CD4-positive, alpha-beta T cell (primary cell): ENCODE results near the gene RETREG1. TPM values are rescaled to one million over a fixed set of nuclear protein-coding genes. Genes with fewer than 3 reads are reported as not detected.

Experiments
- ATAC-seq: fragments of 200-7000 bp; cut with Tn5 transposase; one replicate; pipeline ENCODE4 v1.10.0; 2022; ENCODE audit warnings: mild to moderate bottlenecking; ENCODE audit not compliant: poor library complexity
- CTCF ChIA-PET: fragments of 350-600 bp; sonication (Branson Sonifier 250); formaldehyde crosslinking; loops from one replicate; lab custom pipeline; 2021; ENCODE audit warnings: antibody characterized with exemption, inconsistent platforms; lab: Charles Lee
- POLR2A ChIA-PET: fragments of 350-600 bp; sonication (Branson Sonifier 250); formaldehyde crosslinking; loops from one replicate; lab custom pipeline; 2021; ENCODE audit warnings: antibody characterized with exemption, inconsistent platforms; lab: Charles Lee
- DNase-seq, 14 experiments: peaks; one replicate each; pipeline ENCODE4 v3.0.0-alpha.2; 2013 to 2020; ENCODE audit warnings: mixed read lengths in 2 of 14
- H3K27ac ChIP-seq, 2 donors: one replicate each; pipeline versions ENCODE4 v1.5.1 to v1.7.0; 2013; ENCODE audit warnings: low read length in 2 of 2, low read depth in 1 of 2, mild to moderate bottlenecking in 1 of 2
- H3K27me3 ChIP-seq, 2 experiments: 1 replicate in 1 of 2; 2 replicates in 1 of 2; pipeline versions ENCODE4 v1.6.1 to v1.7.0; 2013; ENCODE audit warnings: low read length in 2 of 2, control low read depth in 1 of 2, mild to moderate bottlenecking in 1 of 2, moderate library complexity in 1 of 2; ENCODE audit not compliant: insufficient read depth in 2 of 2, control insufficient read depth in 1 of 2
- H3K36me3 ChIP-seq: one replicate; pipeline ENCODE4 v1.6.1; 2013; ENCODE audit warnings: low read length, control low read depth; ENCODE audit not compliant: insufficient read depth
- H3K4me1 ChIP-seq: one replicate; pipeline ENCODE4 v1.6.1; 2013; ENCODE audit warnings: low read length, control low read depth; ENCODE audit not compliant: insufficient read depth
- H3K4me3 ChIP-seq: one replicate; pipeline ENCODE4 v1.5.1; 2013; ENCODE audit warnings: mild to moderate bottlenecking, low read length, moderate library complexity
- H3K9me3 ChIP-seq, 2 experiments: 1 replicate in 1 of 2; 2 replicates in 1 of 2; pipeline versions ENCODE4 v1.6.1 to v1.7.0; 2013; ENCODE audit warnings: low read length in 2 of 2, mild to moderate bottlenecking in 2 of 2, control low read depth in 1 of 2, moderate library complexity in 1 of 2; ENCODE audit not compliant: control insufficient read depth in 1 of 2, insufficient read depth in 1 of 2
- H3K27ac Mint-ChIP-seq: one replicate; pipeline ENCODE4 v1.8.0; 2020; ENCODE audit warnings: mixed read lengths
- H3K27me3 Mint-ChIP-seq: one replicate; pipeline ENCODE4 v1.8.0; 2021; ENCODE audit warnings: mixed read lengths
- H3K36me3 Mint-ChIP-seq: one replicate; pipeline ENCODE4 v1.8.0; 2021; ENCODE audit warnings: low read depth, mixed read lengths
- H3K4me1 Mint-ChIP-seq: one replicate; pipeline ENCODE4 v1.8.0; 2021; ENCODE audit warnings: low read depth, mixed read lengths
- H3K4me3 Mint-ChIP-seq: one replicate; pipeline ENCODE4 v1.8.0; 2020; ENCODE audit warnings: mild to moderate bottlenecking, mixed read lengths
- H3K9me3 Mint-ChIP-seq: one replicate; pipeline ENCODE4 v1.8.0; 2020; ENCODE audit warnings: mixed read lengths
- intact Hi-C, 2 experiments: fragments of 100-400 bp; cut with DNase I in 1 of 2; cut with micrococcal nuclease in 1 of 2; formaldehyde crosslinking; loops; one replicate each; pipeline versions ENCODE4 v1.15.1 to v1.9.0; 2023 to 2025; cut with DNase I, micrococcal nuclease
- total RNA-seq, 174 experiments: library from RNA in 2 of 174; stranded (reverse) in 2 of 174; gene quantifications; one replicate each; pipeline ENCODE4 v1.2.3 and lab custom pipeline; 2021 to 2026
- TF ChIP-seq, protein P1 (sequence below): fragments of 200-600 bp; IDR thresholded peaks from one replicate; pipeline ENCODE4 v1.8.0; 2022; ENCODE audit warnings: antibody characterized with exemption, mild to moderate bottlenecking

RETREG1 gene
- total RNA-seq, 2 experiments from 2014 or later = 68.9 to 69.7 TPM

DNA sequence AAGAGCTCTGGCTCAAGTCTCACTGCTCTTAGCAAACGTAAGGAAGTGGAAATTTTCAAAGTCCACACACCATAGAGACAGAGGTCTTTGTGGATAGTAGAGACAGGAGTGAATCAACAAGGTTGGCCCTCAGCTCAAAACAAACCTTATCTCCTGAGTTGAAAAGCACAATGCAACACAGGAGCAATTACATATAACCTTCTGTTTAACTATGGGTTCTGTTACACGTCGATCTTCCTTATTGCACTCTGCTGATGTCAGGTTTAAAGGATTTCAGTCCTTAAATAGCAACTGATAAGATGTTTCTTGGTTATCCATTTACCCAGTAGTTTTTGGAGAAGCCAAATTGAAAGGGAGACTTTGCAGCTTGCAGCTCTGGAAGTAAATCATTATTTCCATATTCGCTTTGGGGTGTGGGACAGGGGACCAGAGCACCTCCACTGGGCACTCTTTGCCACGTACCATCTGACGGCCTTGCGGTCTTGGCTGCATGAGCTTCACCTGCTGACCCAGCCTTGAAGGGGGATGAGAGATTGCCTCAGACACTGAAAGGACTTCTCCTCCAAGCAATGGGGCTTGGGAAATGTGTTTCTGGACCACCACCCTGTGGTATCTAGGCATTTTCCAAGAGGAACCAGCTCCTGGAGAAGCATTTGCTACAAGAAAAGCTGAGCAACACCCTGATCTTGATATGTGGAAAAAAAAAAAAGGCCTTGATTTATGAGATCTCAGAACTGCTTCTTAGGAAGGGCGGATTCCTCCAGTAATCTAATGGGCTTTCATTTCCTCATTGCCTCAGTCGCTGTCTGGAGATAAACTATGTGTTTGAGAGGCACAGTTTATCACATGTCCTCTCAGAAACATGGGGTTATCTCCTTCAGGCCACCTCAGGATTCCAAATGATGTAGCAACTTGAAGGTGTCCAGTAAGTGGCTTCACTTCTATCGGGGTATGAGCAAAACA, 95.0 kb downstream of the RETREG1 start:
- Histone ChIP-seq H3K36me3 (peaks cover 4% of the 10 kb centered on the region), H3K4me1 (peaks cover 16% of the 10 kb centered on the region), H3K27ac (no peak overlapping the region), H3K4me3 (no peak overlapping the region), H3K27me3 (no peaks in the 10 kb centered on the region), H3K9me3 (no peaks in the 10 kb centered on the region)
- Mint-ChIP-seq H3K4me1 (peaks cover 72% of the 10 kb centered on the region), H3K9me3 (no peaks in the 10 kb centered on the region), H3K36me3 (peaks cover 33% of the 10 kb centered on the region), H3K27ac (no peak overlapping the region), H3K27me3 (no peaks in the 10 kb centered on the region), H3K4me3 (no peak overlapping the region)
- DNase-seq (no peak), ATAC-seq (no peak)
- CTCF ChIA-PET = no interaction called here
- intact Hi-C loops = no loop called here
- POLR2A ChIA-PET = no interaction called here
- TF ChIP-seq, protein P1, sequence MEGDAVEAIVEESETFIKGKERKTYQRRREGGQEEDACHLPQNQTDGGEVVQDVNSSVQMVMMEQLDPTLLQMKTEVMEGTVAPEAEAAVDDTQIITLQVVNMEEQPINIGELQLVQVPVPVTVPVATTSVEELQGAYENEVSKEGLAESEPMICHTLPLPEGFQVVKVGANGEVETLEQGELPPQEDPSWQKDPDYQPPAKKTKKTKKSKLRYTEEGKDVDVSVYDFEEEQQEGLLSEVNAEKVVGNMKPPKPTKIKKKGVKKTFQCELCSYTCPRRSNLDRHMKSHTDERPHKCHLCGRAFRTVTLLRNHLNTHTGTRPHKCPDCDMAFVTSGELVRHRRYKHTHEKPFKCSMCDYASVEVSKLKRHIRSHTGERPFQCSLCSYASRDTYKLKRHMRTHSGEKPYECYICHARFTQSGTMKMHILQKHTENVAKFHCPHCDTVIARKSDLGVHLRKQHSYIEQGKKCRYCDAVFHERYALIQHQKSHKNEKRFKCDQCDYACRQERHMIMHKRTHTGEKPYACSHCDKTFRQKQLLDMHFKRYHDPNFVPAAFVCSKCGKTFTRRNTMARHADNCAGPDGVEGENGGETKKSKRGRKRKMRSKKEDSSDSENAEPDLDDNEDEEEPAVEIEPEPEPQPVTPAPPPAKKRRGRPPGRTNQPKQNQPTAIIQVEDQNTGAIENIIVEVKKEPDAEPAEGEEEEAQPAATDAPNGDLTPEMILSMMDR = no peak

DNA sequence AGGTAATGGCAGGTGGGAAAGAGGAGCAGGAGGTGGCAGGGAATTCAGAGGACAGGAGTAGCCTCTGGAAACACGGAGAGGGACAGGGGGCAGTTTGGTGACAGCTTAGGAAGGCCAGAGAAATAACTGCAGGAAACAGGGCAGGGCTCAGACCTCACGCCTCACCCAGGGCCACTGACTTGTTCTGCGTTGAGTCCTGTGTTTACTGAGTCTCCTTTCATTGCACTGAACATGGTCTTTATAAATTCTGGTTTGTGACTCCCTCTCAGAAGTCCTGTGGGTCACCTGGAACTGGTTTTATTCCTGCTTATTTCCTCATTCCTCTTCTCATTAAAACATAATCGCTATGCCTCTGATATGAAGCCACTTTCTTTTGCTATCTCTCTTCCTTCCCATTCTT, 96.0 kb downstream of the RETREG1 start:
- intact Hi-C loops = no loop called here
- Histone ChIP-seq H3K36me3 (peaks cover 4% of the 10 kb centered on the region), H3K4me3 (no peak overlapping the region), H3K27me3 (no peaks in the 10 kb centered on the region), H3K27ac (no peak overlapping the region), H3K9me3 (no peaks in the 10 kb centered on the region), H3K4me1 (peaks cover 16% of the 10 kb centered on the region)
- peaks cover 75% of the 10 kb centered on the region for H3K4me1 Mint-ChIP-seq
- no peaks in the 10 kb centered on the region for H3K9me3 Mint-ChIP-seq
- DNase-seq (no peak), ATAC-seq (no peak)
- no peaks in the 10 kb centered on the region for H3K27me3 Mint-ChIP-seq
- H3K27ac Mint-ChIP-seq = no peak overlapping the region
- peaks cover 27% of the 10 kb centered on the region for H3K36me3 Mint-ChIP-seq
- TF ChIP-seq, protein P1 = no peak
- H3K4me3 Mint-ChIP-seq = no peak overlapping the region
- ChIA-PET POLR2A (no interaction called here), CTCF (no interaction called here)

DNA sequence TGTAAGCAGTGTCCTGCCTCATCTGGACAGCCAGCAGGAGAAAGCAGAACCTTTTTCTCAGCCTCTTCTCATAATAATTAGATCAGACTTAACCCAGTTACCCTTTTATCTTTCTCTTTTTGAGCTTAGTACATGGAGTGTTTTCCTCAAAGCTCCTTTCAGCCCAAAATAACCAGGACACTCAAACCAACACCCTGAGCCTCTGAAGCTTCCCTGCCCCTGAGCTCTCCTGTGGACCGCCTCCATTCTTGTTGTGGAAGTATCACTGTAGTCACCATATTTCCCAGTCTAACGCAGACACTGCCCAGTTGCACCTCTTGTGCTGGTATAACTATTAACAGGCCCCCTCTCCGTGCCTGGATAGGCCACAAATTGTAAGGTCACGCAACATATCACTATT, 97.4 kb downstream of the RETREG1 start:
- no peak overlapping the region for H3K4me3 Mint-ChIP-seq
- intact Hi-C loops = no loop called here
- Histone ChIP-seq H3K4me3 (no peak overlapping the region), H3K9me3 (no peaks in the 10 kb centered on the region), H3K36me3 (peaks cover 3% of the 10 kb centered on the region), H3K4me1 (peaks cover 8% of the 10 kb centered on the region), H3K27me3 (no peaks in the 10 kb centered on the region), H3K27ac (no peak overlapping the region)
- TF ChIP-seq, protein P1 = no peak
- H3K9me3 Mint-ChIP-seq = no peaks in the 10 kb centered on the region
- ChIA-PET CTCF (no interaction called here), POLR2A (no interaction called here)
- H3K4me1 Mint-ChIP-seq = peaks cover 74% of the 10 kb centered on the region
- DNase-seq (no peak), ATAC-seq (no peak)
- peaks cover 18% of the 10 kb centered on the region for H3K36me3 Mint-ChIP-seq
- no peaks in the 10 kb centered on the region for H3K27me3 Mint-ChIP-seq
- no peak overlapping the region for H3K27ac Mint-ChIP-seq
